OCI-LY1 (cell line): ENCODE measurements around the gene TMF1.

Experiments
- H2AFZ ChIP-seq: fragments of 200-600 bp; sonication (generic), shearing (Covaris generic); 2 replicates; pipeline ENCODE4 v1.6.0; 2014; ENCODE audit warnings: antibody characterized with exemption, mild to moderate bottlenecking, low read length
- H3F3A ChIP-seq: fragments of 200-600 bp; sonication (generic), shearing (Covaris generic); 2 replicates; pipeline ENCODE4 v1.6.0; 2014; ENCODE audit warnings: mild to moderate bottlenecking, antibody characterized with exemption, low read length, moderate library complexity; ENCODE audit not compliant: insufficient read depth
- H3K27ac ChIP-seq: fragments of 200-600 bp; sonication (generic); 2 replicates; pipeline ENCODE4 v1.5.1; 2014; ENCODE audit warnings: low read length, mixed run types, mild to moderate bottlenecking, low read depth; ENCODE audit not compliant: poor library complexity, severe bottlenecking
- H3K27me3 ChIP-seq: fragments of 200-600 bp; sonication (generic); 2 replicates; pipeline ENCODE4 v1.6.0; 2014; ENCODE audit warnings: antibody characterized with exemption, mild to moderate bottlenecking, low read length, moderate library complexity; ENCODE audit not compliant: insufficient read depth
- H3K36me3 ChIP-seq: fragments of 200-600 bp; sonication (generic); 2 replicates; pipeline ENCODE4 v1.6.1; 2014; ENCODE audit warnings: mild to moderate bottlenecking, antibody characterized with exemption, low read length, moderate library complexity, mixed read lengths; ENCODE audit not compliant: insufficient read depth
- H3K4me1 ChIP-seq: fragments of 200-600 bp; sonication (generic); 2 replicates; pipeline ENCODE4 v1.5.1; 2014; ENCODE audit warnings: mild to moderate bottlenecking, low read length, moderate library complexity; ENCODE audit not compliant: insufficient read depth, severe bottlenecking
- H3K4me2 ChIP-seq: fragments of 200-600 bp; sonication (generic), shearing (Covaris generic); 2 replicates; pipeline ENCODE4 v1.6.1; 2014; ENCODE audit warnings: low read length
- H3K4me3 ChIP-seq: fragments of 200-600 bp; sonication (generic); 2 replicates; pipeline ENCODE4 v1.5.1; 2014; ENCODE audit warnings: low read length, low read depth, mild to moderate bottlenecking, mixed read lengths; ENCODE audit not compliant: poor library complexity, severe bottlenecking
- H3K79me2 ChIP-seq: fragments of 200-600 bp; shearing (Covaris generic); 2 replicates; pipeline ENCODE4 v1.6.1; 2016; ENCODE audit warnings: mixed run types, low read length, mixed read lengths; ENCODE audit not compliant: insufficient read depth
- H3K9ac ChIP-seq: fragments of 200-600 bp; sonication (generic), shearing (Covaris generic); 2 replicates; pipeline ENCODE4 v1.6.1; 2014; ENCODE audit warnings: mild to moderate bottlenecking, low read length, mixed read lengths
- H3K9me2 ChIP-seq: fragments of 200-600 bp; sonication (generic), shearing (Covaris generic); 2 replicates; pipeline ENCODE4 v1.6.1; 2014; ENCODE audit warnings: low read depth, mild to moderate bottlenecking, low read length, mixed read lengths
- H3K9me3 ChIP-seq: fragments of 200-600 bp; shearing (Covaris generic); 2 replicates; pipeline ENCODE4 v1.6.1; 2014; ENCODE audit warnings: low read length, mixed read lengths
- H4K20me1 ChIP-seq: fragments of 200-600 bp; sonication (generic), shearing (Covaris generic); 2 replicates; pipeline ENCODE4 v1.6.0; 2016; ENCODE audit warnings: mild to moderate bottlenecking, low read length; ENCODE audit not compliant: insufficient read depth
- CTCF ChIP-seq: fragments of 200-600 bp; sonication (generic), shearing (Covaris generic); IDR thresholded peaks from 2 replicates; pipeline ENCODE4 v1.5.1; 2017; ENCODE audit warnings: mild to moderate bottlenecking, antibody characterized with exemption, low read length, moderate library complexity, mixed read lengths
- EZH2 ChIP-seq: fragments of 200-600 bp; sonication (generic), shearing (Covaris generic); IDR thresholded peaks from 2 replicates; pipeline ENCODE4 v1.8.0; 2017; ENCODE audit warnings: borderline replicate concordance, mixed run types, mild to moderate bottlenecking, antibody characterized with exemption, low read length, moderate library complexity, mixed read lengths

TMF1 gene

GRCh38 chr3:69016102-69016501 lies 36.0 kb downstream of the TMF1 start:
- Histone ChIP-seq H3K4me3 (no peak overlapping the region), H3K9me2 (no peaks in the 10 kb centered on the region), H3K27ac (no peak overlapping the region), H4K20me1 (no peaks in the 10 kb centered on the region), H3K4me2 (no peak overlapping the region), H2AFZ (no peak overlapping the region), H3K27me3 (no peaks in the 10 kb centered on the region), H3F3A (peaks cover 8% of the 10 kb centered on the region; the same call in 1 of the 2 replicates), H3K9me3 (no peaks in the 10 kb centered on the region), H3K36me3 (peaks cover 3% of the 10 kb centered on the region; the same call in 1 of the 2 replicates), H3K9ac (no peak overlapping the region), H3K79me2 (no peaks in the 10 kb centered on the region), H3K4me1 (peaks cover 20% of the 10 kb centered on the region)
- TF ChIP-seq CTCF (no peak), EZH2 (no peak)

- Histone ChIP-seq H3K27me3 (no peaks in the 10 kb centered on the region), H3K79me2 (no peaks in the 10 kb centered on the region), H3K36me3 (peaks cover 4% of the 10 kb centered on the region; the same call in 1 of the 2 replicates), H3K4me3 (peak overlapping the region; percentile 82), H3K4me1 (peaks cover 20% of the 10 kb centered on the region), H2AFZ (peak overlapping the region; percentile 83; the same call in 1 of the 2 replicates), H3K27ac (peak overlapping the region; percentile 49), H4K20me1 (no peaks in the 10 kb centered on the region), H3K9ac (peak overlapping the region; percentile 93), H3K4me2 (peak overlapping the region; percentile 90), H3K9me2 (no peaks in the 10 kb centered on the region), H3K9me3 (no peaks in the 10 kb centered on the region), H3F3A (0 out of 2 replicates have a peak, but pooled peaks cover 3% of the 10 kb centered on the region)
- no peak for TF ChIP-seq EZH2
- no peak for TF ChIP-seq CTCF
These were observed 38.0 kb downstream of the TMF1 start for GRCh38 chr3:69014022-69014580.

GRCh38 chr3:69013253-69014021 lies 38.7 kb downstream of the TMF1 start, which contains the start of gene EOGT:
Gene EOGT (minus strand): TSS chr3:69013684. CDS start chr3:69009846, 3,838 bp downstream.
- peaks cover 10% of the 10 kb centered on the region; the same call in 1 of the 2 replicates for H3K36me3 ChIP-seq
- H3K9me3 ChIP-seq, result no peaks in the 10 kb centered on the region
- 0 out of 2 replicates have a peak, but pooled peaks cover 3% of the 10 kb centered on the region for H3F3A ChIP-seq
- H3K9me2 ChIP-seq, result no peaks in the 10 kb centered on the region
- peak within 1 kb of the TSS; percentile 82 for H3K4me3 ChIP-seq
- H3K27me3 ChIP-seq, result no peaks in the 10 kb centered on the region
- peaks cover 20% of the 10 kb centered on the region for H3K4me1 ChIP-seq
- H4K20me1 ChIP-seq, result no peaks in the 10 kb centered on the region
- peak within 1 kb of the TSS; percentile 49 for H3K27ac ChIP-seq
- peak within 1 kb of the TSS; percentile 90 for H3K4me2 ChIP-seq
- TF ChIP-seq EZH2, result no peak
- TF ChIP-seq CTCF, result peak; percentile 64
- H3K9ac ChIP-seq, result peak within 1 kb of the TSS; percentile 93
- H2AFZ ChIP-seq, result peak within 1 kb of the TSS; percentile 83
- no peaks in the 10 kb centered on the region for H3K79me2 ChIP-seq
